Parathyroid adenoma (tissue), 2 donors: ENCODE measurements around the gene TEX261.
"Not testable (repeated sequence)": the region's sequence is repeated elsewhere in the genome, so short reads cannot be mapped to it uniquely, and the experiment has no call there.

Source experiments
- H2AFZ ChIP-seq: fragments of 300-600 bp; sonication (generic); one replicate; pipeline ENCODE4 v1.7.0; 2017; ENCODE audit warnings: antibody characterized with exemption, mild to moderate bottlenecking
- H3K27ac ChIP-seq: fragments of 300-600 bp; sonication (generic); one replicate; pipeline ENCODE4 v1.7.0; 2017
- H3K27me3 ChIP-seq: fragments of 300-600 bp; sonication (generic); one replicate; pipeline ENCODE4 v1.7.0; 2017; ENCODE audit warnings: low read length; ENCODE audit not compliant: control insufficient read depth, insufficient read depth
- H3K36me3 ChIP-seq: fragments of 300-600 bp; sonication (generic); one replicate; pipeline ENCODE4 v1.7.0; 2017; ENCODE audit warnings: low read length; ENCODE audit not compliant: control insufficient read depth, insufficient read depth
- H3K4me1 ChIP-seq: fragments of 300-600 bp; sonication (generic); one replicate; pipeline ENCODE4 v1.7.0; 2017; ENCODE audit warnings: control low read depth
- H3K4me2 ChIP-seq: fragments of 300-600 bp; sonication (generic); one replicate; pipeline ENCODE4 v1.7.0; 2017; ENCODE audit warnings: low read length
- H3K4me3 ChIP-seq: fragments of 300-600 bp; sonication (generic); one replicate; pipeline ENCODE4 v1.7.0; 2017; ENCODE audit warnings: low read depth, low read length
- H3K79me2 ChIP-seq: fragments of 300-600 bp; sonication (generic); one replicate; pipeline ENCODE4 v1.7.0; 2017; ENCODE audit warnings: control low read depth
- H3K9ac ChIP-seq: fragments of 300-600 bp; sonication (generic); one replicate; pipeline ENCODE4 v1.7.0; 2017; ENCODE audit warnings: mild to moderate bottlenecking
- H3K9me3 ChIP-seq: fragments of 300-600 bp; sonication (generic); one replicate; pipeline ENCODE4 v1.7.0; 2017; ENCODE audit warnings: low read length; ENCODE audit not compliant: control insufficient read depth
- TF ChIP-seq, protein P1 (sequence below): fragments of 300-600 bp; sonication (generic); IDR thresholded peaks from one replicate; pipeline ENCODE4 v1.7.0; 2017; ENCODE audit warnings: antibody characterized with exemption, mild to moderate bottlenecking
- donor health status: primary hyperparathyroidism.

TEX261 gene

DNA sequence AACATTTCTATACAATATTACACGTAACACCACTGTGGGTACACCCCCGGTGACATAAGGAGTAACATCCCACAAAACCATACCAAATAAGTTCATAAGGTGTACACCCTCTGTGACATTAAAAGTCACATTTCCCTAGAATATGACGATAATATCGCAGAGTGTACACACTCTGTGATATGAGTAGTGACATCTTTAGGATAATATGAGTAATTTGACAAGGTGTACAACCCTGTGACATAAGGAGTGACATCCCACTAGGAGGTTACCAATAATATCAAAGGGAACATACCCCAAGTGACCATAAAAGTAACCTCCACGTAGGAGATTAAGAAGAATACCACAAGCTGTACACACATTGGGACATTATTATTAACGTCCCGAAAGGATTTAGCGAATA, 24.0 kb upstream of the TEX261 start:
- no peak overlapping the region for H3K4me3 ChIP-seq
- H3K4me2 ChIP-seq: no peak overlapping the region
- no peaks in the 10 kb centered on the region for H3K36me3 ChIP-seq

DNA sequence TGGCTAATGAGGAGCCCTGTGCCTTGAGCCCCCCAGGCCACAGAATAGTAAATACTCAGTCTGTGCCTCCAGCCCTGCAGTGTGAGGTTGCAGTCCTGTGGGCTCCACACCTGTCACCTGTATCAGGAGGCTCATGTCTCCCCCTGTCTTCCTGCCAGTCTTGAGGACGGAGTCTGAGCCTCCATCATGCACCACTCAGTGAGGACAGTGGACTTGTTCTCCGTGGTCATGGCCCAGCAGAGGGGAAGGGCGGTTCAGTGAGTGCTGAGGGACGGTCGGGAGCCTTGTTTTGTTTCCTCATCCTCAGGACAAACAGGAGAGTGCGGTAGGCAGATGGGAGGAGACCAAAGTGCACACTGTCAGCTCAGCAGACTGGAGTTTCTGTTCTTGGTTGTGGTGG, 17.1 kb upstream of the TEX261 start:
- not testable (repeated sequence) for H2AFZ ChIP-seq, H3K4me2 ChIP-seq, H3K9ac ChIP-seq, H3K36me3 ChIP-seq, H3K4me1 ChIP-seq, H3K27ac ChIP-seq, H3K79me2 ChIP-seq, H3K9me3 ChIP-seq, H3K27me3 ChIP-seq, H3K4me3 ChIP-seq

More for the DNA sequence above, 24.0 kb upstream of the TEX261 start:
- Histone ChIP-seq H2AFZ (no peak overlapping the region), H3K4me1 (peaks cover 9% of the 10 kb centered on the region), H3K9ac (no peak overlapping the region), H3K9me3 (no peaks in the 10 kb centered on the region), H3K27me3 (no peaks in the 10 kb centered on the region), H3K79me2 (no peaks in the 10 kb centered on the region), H3K27ac (no peak overlapping the region)
- TF ChIP-seq, protein P1, sequence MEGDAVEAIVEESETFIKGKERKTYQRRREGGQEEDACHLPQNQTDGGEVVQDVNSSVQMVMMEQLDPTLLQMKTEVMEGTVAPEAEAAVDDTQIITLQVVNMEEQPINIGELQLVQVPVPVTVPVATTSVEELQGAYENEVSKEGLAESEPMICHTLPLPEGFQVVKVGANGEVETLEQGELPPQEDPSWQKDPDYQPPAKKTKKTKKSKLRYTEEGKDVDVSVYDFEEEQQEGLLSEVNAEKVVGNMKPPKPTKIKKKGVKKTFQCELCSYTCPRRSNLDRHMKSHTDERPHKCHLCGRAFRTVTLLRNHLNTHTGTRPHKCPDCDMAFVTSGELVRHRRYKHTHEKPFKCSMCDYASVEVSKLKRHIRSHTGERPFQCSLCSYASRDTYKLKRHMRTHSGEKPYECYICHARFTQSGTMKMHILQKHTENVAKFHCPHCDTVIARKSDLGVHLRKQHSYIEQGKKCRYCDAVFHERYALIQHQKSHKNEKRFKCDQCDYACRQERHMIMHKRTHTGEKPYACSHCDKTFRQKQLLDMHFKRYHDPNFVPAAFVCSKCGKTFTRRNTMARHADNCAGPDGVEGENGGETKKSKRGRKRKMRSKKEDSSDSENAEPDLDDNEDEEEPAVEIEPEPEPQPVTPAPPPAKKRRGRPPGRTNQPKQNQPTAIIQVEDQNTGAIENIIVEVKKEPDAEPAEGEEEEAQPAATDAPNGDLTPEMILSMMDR: no peak

DNA sequence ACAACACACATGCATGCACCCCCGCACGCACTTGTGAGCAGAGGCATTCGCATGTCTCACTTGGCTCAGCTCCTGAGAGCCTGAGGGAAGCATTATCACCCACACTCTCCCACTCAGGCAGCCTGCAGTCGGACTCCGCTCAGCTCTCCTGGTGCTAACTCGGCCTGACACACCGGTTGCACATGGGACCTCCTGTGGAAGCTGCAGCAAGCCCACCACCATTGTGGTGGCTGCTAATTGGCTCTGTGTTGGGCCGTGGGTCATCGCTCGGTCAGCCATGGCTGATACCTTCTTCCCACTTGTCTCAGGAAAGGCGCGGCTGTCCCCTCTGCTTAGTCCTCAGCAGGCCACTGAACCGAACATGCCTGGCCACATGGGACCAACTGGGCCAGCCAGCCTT, 13.7 kb upstream of the TEX261 start:
- Histone ChIP-seq H3K4me1 (no peaks in the 10 kb centered on the region), H3K79me2 (no peaks in the 10 kb centered on the region), H2AFZ (no peak overlapping the region), H3K9ac (no peak overlapping the region), H3K27ac (no peak overlapping the region), H3K4me3 (no peak overlapping the region), H3K9me3 (no peaks in the 10 kb centered on the region), H3K4me2 (no peak overlapping the region), H3K27me3 (no peaks in the 10 kb centered on the region), H3K36me3 (no peaks in the 10 kb centered on the region)
- TF ChIP-seq, protein P1: no peak

DNA sequence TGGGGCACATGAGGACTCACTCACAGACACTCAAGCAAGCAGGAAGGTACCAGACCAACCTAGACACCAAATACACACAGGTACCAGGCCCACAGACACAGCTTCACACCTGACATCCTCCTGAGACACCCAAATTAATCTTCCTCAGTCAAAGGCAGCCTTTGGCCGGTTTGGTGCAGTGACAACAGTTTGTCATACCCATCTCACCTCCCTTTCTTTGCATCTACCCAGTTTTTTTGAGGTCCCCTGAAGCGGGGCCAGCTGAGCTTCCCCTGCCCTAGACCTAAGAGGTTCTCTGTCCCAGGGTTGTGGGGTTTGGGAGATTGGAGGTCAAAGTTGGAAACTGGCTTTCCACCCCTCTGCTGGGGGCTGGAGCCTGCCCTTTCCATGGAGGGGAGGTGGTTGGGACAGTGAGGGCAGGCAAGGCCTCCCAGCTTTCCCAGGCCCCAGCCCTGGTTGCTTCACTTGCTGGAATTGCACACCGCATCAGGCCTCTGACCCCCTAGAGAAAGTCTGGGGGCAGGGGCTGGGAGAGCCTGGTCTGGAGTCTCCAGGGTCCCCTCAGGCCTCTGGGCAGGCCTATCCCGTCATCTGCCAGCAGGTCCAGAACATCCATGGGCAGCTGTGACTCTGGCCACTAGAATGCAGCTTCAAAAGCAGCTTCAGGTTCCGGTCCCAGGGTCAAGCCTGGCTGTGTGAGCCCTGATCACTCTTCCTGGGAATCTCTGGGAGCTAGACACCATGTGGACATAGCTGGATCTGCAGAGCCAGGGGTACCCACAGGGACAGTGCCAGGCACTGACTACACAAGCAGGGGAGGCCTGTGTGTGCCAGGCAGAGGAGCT, 12.5 kb upstream of the TEX261 start:
- no peak overlapping the region for H3K9ac ChIP-seq
- H3K4me3 ChIP-seq: no peak overlapping the region
- no peak overlapping the region for H3K4me2 ChIP-seq
- H3K27me3 ChIP-seq: no peaks in the 10 kb centered on the region
- TF ChIP-seq, protein P1: no peak
- H3K27ac ChIP-seq: no peak overlapping the region
- no peaks in the 10 kb centered on the region for H3K36me3 ChIP-seq
- no peak overlapping the region for H2AFZ ChIP-seq
- no peaks in the 10 kb centered on the region for H3K9me3 ChIP-seq
- H3K79me2 ChIP-seq: no peaks in the 10 kb centered on the region
- H3K4me1 ChIP-seq: no peaks in the 10 kb centered on the region

DNA sequence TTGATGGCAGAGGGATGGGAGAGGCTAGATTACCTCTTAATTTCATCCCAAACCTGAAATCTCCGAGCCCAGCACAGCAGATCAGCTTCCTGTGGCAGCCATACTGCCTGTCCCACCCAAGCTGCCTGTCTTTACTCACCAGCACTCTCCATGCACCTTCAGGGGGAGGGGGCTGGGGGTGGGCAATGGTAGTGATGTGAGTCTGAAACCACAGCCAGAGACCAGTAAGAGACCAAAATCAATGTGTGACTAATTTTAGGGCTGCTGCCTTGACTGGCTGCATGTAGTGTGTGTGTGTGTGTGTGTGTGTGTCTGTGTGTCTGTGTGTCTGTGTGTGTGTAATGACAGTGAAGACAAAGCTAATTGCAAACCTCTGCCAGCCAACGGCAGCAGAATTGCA, 11.7 kb upstream of the TEX261 start:
- Histone ChIP-seq H3K27ac (no peak overlapping the region), H3K79me2 (no peaks in the 10 kb centered on the region), H3K36me3 (no peaks in the 10 kb centered on the region), H3K9me3 (no peaks in the 10 kb centered on the region), H3K4me1 (no peaks in the 10 kb centered on the region), H3K4me3 (no peak overlapping the region), H3K9ac (no peak overlapping the region), H3K27me3 (no peaks in the 10 kb centered on the region), H3K4me2 (no peak overlapping the region), H2AFZ (no peak overlapping the region)
- TF ChIP-seq, protein P1: no peak
